Hepatocyte (in vitro differentiated cells): ENCODE measurements around the gene OVCH2. TPM values are rescaled to one million over a fixed set of nuclear protein-coding genes. Genes with fewer than 3 reads are reported as not detected.

Experiments used
- DNase-seq: peaks from one replicate; pipeline ENCODE4 v3.0.0-alpha.2; 2016; ENCODE audit warnings: low spot score
- H2AFZ ChIP-seq: fragments of 200-600 bp; sonication (generic); 2 replicates; pipeline ENCODE4 v1.6.0; 2016; ENCODE audit warnings: antibody characterized with exemption, mild to moderate bottlenecking
- H3K27ac ChIP-seq: fragments of 200-600 bp; sonication (generic); 2 replicates; pipeline ENCODE4 v1.5.1; 2016; ENCODE audit warnings: mild to moderate bottlenecking
- H3K27me3 ChIP-seq: fragments of 200-600 bp; sonication (generic); 2 replicates; pipeline ENCODE4 v1.6.1; 2016
- H3K36me3 ChIP-seq: fragments of 200-600 bp; sonication (generic); replicated peaks from 2 replicates; pipeline ENCODE4 v1.5.1; 2016; ENCODE audit warnings: low read depth; ENCODE audit not compliant: insufficient read depth
- H3K4me1 ChIP-seq: fragments of 200-600 bp; sonication (generic); 2 replicates; pipeline ENCODE4 v1.5.1; 2016; ENCODE audit warnings: mild to moderate bottlenecking, moderate library complexity; ENCODE audit not compliant: insufficient read depth
- H3K4me2 ChIP-seq: fragments of 200-600 bp; sonication (generic); 2 replicates; pipeline ENCODE4 v1.6.0; 2016
- H3K4me3 ChIP-seq: fragments of 200-600 bp; sonication (generic); 2 replicates; pipeline ENCODE4 v1.5.1; 2016; ENCODE audit warnings: mild to moderate bottlenecking
- H3K79me2 ChIP-seq: fragments of 200-600 bp; sonication (generic); 2 replicates; pipeline ENCODE4 v1.6.0; 2017; ENCODE audit warnings: mild to moderate bottlenecking
- H3K9me2 ChIP-seq: fragments of 200-600 bp; sonication (generic); replicated peaks from 2 replicates; pipeline ENCODE4 v1.6.0; 2017; ENCODE audit warnings: mild to moderate bottlenecking; ENCODE audit not compliant: insufficient read depth
- H3K9me3 ChIP-seq: fragments of 200-600 bp; sonication (generic); 2 replicates; pipeline ENCODE4 v1.5.1; 2016; ENCODE audit warnings: low read depth, mild to moderate bottlenecking
- H4K20me1 ChIP-seq: fragments of 200-600 bp; sonication (generic); 2 replicates; pipeline ENCODE4 v1.6.0; 2016; ENCODE audit warnings: mild to moderate bottlenecking; ENCODE audit not compliant: insufficient read depth, poor library complexity, severe bottlenecking
- CTCF ChIP-seq: fragments of 200-600 bp; sonication (generic); IDR thresholded peaks from 2 replicates; pipeline ENCODE4 v1.5.1; 2016; ENCODE audit warnings: antibody characterized with exemption, mild to moderate bottlenecking; ENCODE audit not compliant: poor library complexity
- EZH2 ChIP-seq: fragments of 200-600 bp; sonication (generic); IDR thresholded peaks from 2 replicates; pipeline ENCODE4 v1.6.1; 2016; ENCODE audit warnings: antibody characterized with exemption, mild to moderate bottlenecking, borderline replicate concordance
- EZH2phosphoT487 ChIP-seq: fragments of 200-600 bp; sonication (generic); IDR thresholded peaks from one replicate; pipeline ENCODE4 v1.6.1; 2018; ENCODE audit warnings: antibody characterized with exemption, mild to moderate bottlenecking, low read depth, moderate library complexity; ENCODE audit not compliant: unreplicated experiment, severe bottlenecking
- WGBS: methylation state at CpG from one replicate; pipeline ENCODE4 v1.1.6; 2016; ENCODE audit warnings: low lambda C conversion rate; ENCODE audit errors: missing lambda C conversion rate; 5-methylcytosine and 5-hydroxymethylcytosine counted together
- polyA plus RNA-seq: library from polyadenylated mRNA; unstranded; fragments of >200 nt; fragmentation: Nextera tagmentation; extraction: Ambion mirVana; gene quantifications from 2 replicates; pipeline ENCODE4 v1.2.1, GENCODE V29; 2016
- total RNA-seq: library from RNA; depleted of rRNA; stranded (reverse); fragments of >200 nt; gene quantifications from 2 replicates; pipeline ENCODE4 v1.2.3, GENCODE V29; 2014

The OVCH2 gene
- total and polyA plus RNA-seq, 2 experiments from 2014 or later: 0.51 to 0.63 TPM

GRCh38 chr11:7671347-7672215 is 34.7 kb downstream of the OVCH2 start:
- WGBS: 51% methylated on average over 10 of the region's 10 CpGs

DNA sequence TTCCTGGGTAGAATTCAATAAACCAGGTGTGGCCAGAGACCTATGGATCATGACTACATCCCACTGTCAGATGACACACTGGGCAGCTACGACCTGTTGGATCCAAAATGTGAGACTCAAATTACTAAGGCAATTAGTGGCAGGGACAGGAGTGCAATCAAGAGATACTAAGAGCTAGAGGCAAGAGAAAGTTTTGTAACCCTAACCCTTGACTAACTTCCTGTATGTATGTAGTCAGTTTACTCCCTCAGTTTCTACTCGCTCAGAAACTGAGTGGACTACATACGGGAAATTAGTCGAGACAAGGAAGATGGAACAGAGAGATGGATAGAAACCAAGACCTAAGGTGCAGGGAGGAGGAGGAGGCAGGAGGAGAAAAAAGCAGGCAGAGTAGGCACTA is 35.6 kb downstream of the OVCH2 start:
- peaks cover 26% of the 10 kb centered on the region for H3K4me1 ChIP-seq
- peak overlapping the region; percentile 77 for H3K27ac ChIP-seq
- no peaks in the 10 kb centered on the region for H3K9me2 ChIP-seq
- 78% methylated on average over 4 of the region's 4 CpGs for WGBS
- DNase-seq: no peak
- no peak for TF ChIP-seq CTCF
- no peak for TF ChIP-seq EZH2phosphoT487
- H3K27me3 ChIP-seq: no peaks in the 10 kb centered on the region
- H3K4me3 ChIP-seq: no peak overlapping the region
- peaks cover 4% of the 10 kb centered on the region for H3K79me2 ChIP-seq
- H3K9me3 ChIP-seq: no peaks in the 10 kb centered on the region
- no peaks in the 10 kb centered on the region for H4K20me1 ChIP-seq
- no peak overlapping the region for H3K4me2 ChIP-seq
- no peaks in the 10 kb centered on the region for H3K36me3 ChIP-seq
- H2AFZ ChIP-seq: no peak overlapping the region

More at GRCh38 chr11:7671347-7672215, 34.7 kb downstream of the OVCH2 start:
- H3K4me1 ChIP-seq: peaks cover 26% of the 10 kb centered on the region
- H3K9me2 ChIP-seq: no peaks in the 10 kb centered on the region
- H3K79me2 ChIP-seq: peaks cover 4% of the 10 kb centered on the region
- H2AFZ ChIP-seq: no peak overlapping the region
- H3K27me3 ChIP-seq: no peaks in the 10 kb centered on the region
- DNase-seq: peak; percentile 67
- H3K9me3 ChIP-seq: no peaks in the 10 kb centered on the region
- no peaks in the 10 kb centered on the region for H3K36me3 ChIP-seq
- TF ChIP-seq CTCF (no peak), EZH2phosphoT487 (no peak), EZH2 (no peak)
- peak overlapping the region; percentile 95 for H3K4me2 ChIP-seq
- H4K20me1 ChIP-seq: no peaks in the 10 kb centered on the region
- peak overlapping the region; percentile 77 for H3K27ac ChIP-seq
- H3K4me3 ChIP-seq: no peak overlapping the region

DNA sequence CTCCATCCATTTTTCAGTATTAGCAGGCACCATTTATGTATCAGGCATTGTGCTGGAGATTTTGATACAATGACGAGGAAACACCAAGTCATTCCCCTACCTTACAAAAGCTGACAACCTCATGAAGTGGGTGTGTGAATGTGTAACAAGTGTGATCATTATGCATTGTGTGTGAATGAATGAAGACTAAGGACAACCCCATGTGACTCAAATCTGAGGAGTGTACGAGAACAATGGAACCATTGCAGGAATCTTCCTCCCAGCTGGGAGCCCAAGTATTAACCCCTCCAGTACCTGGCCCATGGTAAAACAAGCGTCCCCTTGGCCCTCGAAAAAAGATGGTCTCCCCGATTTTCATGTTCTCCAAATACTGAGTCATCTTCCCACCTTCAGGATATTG is 37.4 kb downstream of the OVCH2 start:
- no peaks in the 10 kb centered on the region for H3K9me2 ChIP-seq
- no peak overlapping the region for H2AFZ ChIP-seq
- H3K27me3 ChIP-seq: no peaks in the 10 kb centered on the region
- H3K9me3 ChIP-seq: no peaks in the 10 kb centered on the region
- no peak for TF ChIP-seq CTCF
- no peak for TF ChIP-seq EZH2phosphoT487
- TF ChIP-seq EZH2: no peak
- H3K4me3 ChIP-seq: no peak overlapping the region
- no peak for DNase-seq
- no peak overlapping the region for H3K27ac ChIP-seq
- H3K4me2 ChIP-seq: no peak overlapping the region
- H3K4me1 ChIP-seq: peaks cover 26% of the 10 kb centered on the region
- no peaks in the 10 kb centered on the region for H3K36me3 ChIP-seq
- WGBS: 84% methylated on average over 5 of the region's 5 CpGs
- H4K20me1 ChIP-seq: no peaks in the 10 kb centered on the region
- no peaks in the 10 kb centered on the region for H3K79me2 ChIP-seq
